Heart left ventricle (tissue), 16 donors: ENCODE results near the gene COMMD3. TPM values are rescaled to one million over a fixed set of nuclear protein-coding genes. Genes with fewer than 3 reads are reported as not detected.
A peak's percentile ranks its signal among the peaks of the same experiment; 100 is the strongest.

Source experiments
- ATAC-seq, 4 donors: fragments of 200-7000 bp; cut with Tn5 transposase; one replicate each; pipeline ENCODE4 v1.9.1; 2020 to 2022; ENCODE audit warnings: moderate library complexity in 4 of 4, mild to moderate bottlenecking in 3 of 4, moderate number of reproducible peaks in 1 of 4
- DNase-seq, 5 donors: peaks; one replicate each; pipeline ENCODE4 v3.0.0-alpha.2; 2020
- H3K27ac ChIP-seq, 12 donors: fragments of 200-600 bp; sonication (generic) in 4 of 12; one replicate each; pipeline versions ENCODE4 v1.5.0 to v1.8.0; 2016 to 2022; ENCODE audit warnings: mild to moderate bottlenecking in 2 of 12
- H3K27me3 ChIP-seq, 9 donors: fragments of 200-600 bp; sonication (generic) in 2 of 9; one replicate each; pipeline versions ENCODE4 v1.5.1 to v1.8.0; 2016 to 2022; ENCODE audit warnings: mild to moderate bottlenecking in 3 of 9
- H3K36me3 ChIP-seq, 9 donors: fragments of 200-600 bp; sonication (generic) in 2 of 9; one replicate each; pipeline versions ENCODE4 v1.5.0 to v1.8.0; 2018 to 2022; ENCODE audit warnings: mild to moderate bottlenecking in 2 of 9
- H3K4me1 ChIP-seq, 12 donors: fragments of 200-600 bp; sonication (generic) in 4 of 12; one replicate each; pipeline versions ENCODE4 v1.5.0 to v1.8.0; 2016 to 2022; ENCODE audit warnings: mild to moderate bottlenecking in 3 of 12
- H3K4me3 ChIP-seq, 12 donors: fragments of 200-600 bp; sonication (generic) in 4 of 12; one replicate each; pipeline versions ENCODE4 v1.5.0 to v1.8.0; 2017 to 2022; ENCODE audit warnings: mild to moderate bottlenecking in 9 of 12, moderate library complexity in 4 of 12
- H3K9me3 ChIP-seq, 12 donors: fragments of 200-600 bp; sonication (generic) in 4 of 12; one replicate each; pipeline versions ENCODE4 v1.5.0 to v1.8.0; 2016 to 2022; ENCODE audit warnings: mild to moderate bottlenecking in 1 of 12
- POLR2A ChIP-seq, 2 donors: fragments of 450-650 bp; IDR thresholded peaks; one replicate each; pipeline ENCODE4 v1.6.1; 2017; ENCODE audit warnings: antibody characterized with exemption in 2 of 2, mild to moderate bottlenecking in 2 of 2, moderate library complexity in 2 of 2
- WGBS, 4 donors: extraction: QIAGEN DNeasy Blood & Tissue Kit in 2 of 4; methylation state at CpG; one replicate each; pipeline versions ENCODE4 v1.1.5 to v1.1.7; 2013 to 2018; 5-methylcytosine and 5-hydroxymethylcytosine counted together
- intact Hi-C, 10 donors: fragments of 100-400 bp; cut with DNase I; formaldehyde crosslinking; loops; one replicate each; pipeline versions ENCODE4 v1.11.1 to v1.14.2; 2022
- polyA plus RNA-seq, 2 donors: library from polyadenylated mRNA; stranded (reverse); fragments of 200-250 nt; gene quantifications; one replicate each; pipeline ENCODE4 v1.2.3, GENCODE V29; 2013
- total RNA-seq, 9 donors: library from RNA; depleted of rRNA in 2 of 9; stranded (reverse); fragments of >200 nt in 2 of 9; fragmentation: NEBNext Ultra II Directional in 3 of 9; extraction: Animal tissue kit (Norgen Biotek cat#: 25700) in 3 of 9; gene quantifications; one replicate each; pipeline versions ENCODE4 v1.1.0 to v1.2.4, GENCODE V29; 2016 to 2023
- TF ChIP-seq, protein P1 (sequence below), 12 donors: fragments of 200-600 bp; sonication (generic) in 4 of 12; IDR thresholded peaks; one replicate each; pipeline versions ENCODE4 v1.5.0 to v1.8.0; 2018 to 2022; ENCODE audit warnings: antibody characterized with exemption in 12 of 12, mild to moderate bottlenecking in 5 of 12
- donor health status: ischemic (EF 13 %, LVEDD 7.1; RV severe dilation, severe dysfunction).
- donor health status: healthy with polysubstance abuse.
- donor health status: DM: no; HTN: yes; CAD: no.
- donor health status: DM: no; HTN: no; CAD: no.
- donor health status: ischemic (EF 25% LVEDD 6.9; RV normal size, moderate dysfunction).
- donor health status: ischemic (EF 25% LVEDD 5.7; RV mildly dilated, moderate dysfunction).
- donor health status: healthy.
- donor health status: DM: yes; HTN: yes; CAD: no.
- donor health status: ischemic (EF 35%, LVEDD 5.7; RV mildly dilated, moderate dysfunction).
- donor health status: nonischemic (EF 11% LVEDD 7.7; RV severe dilation, severe dysfunction).
- donor health status: DM: yes; HTN: yes; CAD: no.
- donor health status: PGD.
- donor health status: ischemic (EF 29% LVEDD 5.4; RV normal size, mild dysfunction).
- donor health status: nonischemic (EF 23%, LVEDD 6.1; RV moderate dilation, normal function).

COMMD3 gene
- total and polyA plus RNA-seq, 11 donors = 44.4 to 88.5 (median 74.1) TPM

DNA sequence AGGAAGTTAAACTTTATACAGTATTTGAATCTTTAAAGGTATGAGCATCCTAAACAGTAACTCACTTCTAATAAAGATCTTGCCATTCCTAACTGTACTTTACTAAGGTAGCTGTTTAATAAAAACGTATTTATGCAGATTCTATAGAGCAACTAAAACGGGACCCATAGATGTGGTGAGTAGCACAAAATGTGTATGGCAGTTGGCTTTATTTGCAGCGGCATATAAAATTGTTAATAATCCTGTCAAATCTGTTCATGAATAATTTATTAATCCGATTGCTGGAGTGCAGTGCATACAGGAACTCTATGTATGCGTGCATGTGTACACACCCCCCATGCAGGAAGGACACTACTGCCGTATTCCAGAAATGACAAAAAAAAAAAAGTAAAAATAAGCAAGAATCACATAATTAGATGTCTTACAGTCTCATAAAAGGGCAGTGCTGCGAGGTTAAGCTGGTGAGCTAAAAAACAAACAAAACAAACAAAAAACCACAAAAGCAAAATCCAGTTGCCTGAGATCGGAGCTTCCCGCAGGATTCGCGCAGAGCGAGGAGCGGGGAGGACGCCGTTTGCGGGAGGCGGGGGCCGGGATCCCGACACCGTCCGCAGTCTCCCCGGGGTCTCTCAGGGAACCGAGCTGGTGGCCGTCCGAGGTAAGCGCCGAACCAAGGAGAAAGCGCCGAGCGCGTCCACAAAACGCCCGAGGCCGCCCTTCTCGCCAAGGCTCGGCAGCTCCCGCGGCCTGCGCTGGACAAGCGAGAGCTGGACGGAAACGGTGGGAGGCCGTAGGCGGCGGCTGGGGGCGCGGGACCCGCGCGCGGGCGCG, 518 bp upstream of the COMMD3 start:
- no peaks in the 10 kb centered on the region for H3K36me3 ChIP-seq
- DNase-seq = no peak
- ATAC-seq = peak in 2 of 4 donors; percentile 2 to 7
- H3K27me3 ChIP-seq = no peaks in the 10 kb centered on the region
- intact Hi-C loops = loop anchor here (1.0 to 10.0 kb wide), 14 partner anchors 58 to 818 kb away; partner anchors contain the start of genes DNAJC1 (in 6 of the 10) and SKIDA1 (in 1 of the 10)
- 1 to 2% (median 1%) methylated on average over 34 to 53 of the region's 53 CpGs for WGBS, 4 donors
- no peaks in the 10 kb centered on the region for H3K9me3 ChIP-seq
- peak overlapping the region; percentile 66 to 85 (median 79) for H3K4me3 ChIP-seq
- TF ChIP-seq, protein P1, sequence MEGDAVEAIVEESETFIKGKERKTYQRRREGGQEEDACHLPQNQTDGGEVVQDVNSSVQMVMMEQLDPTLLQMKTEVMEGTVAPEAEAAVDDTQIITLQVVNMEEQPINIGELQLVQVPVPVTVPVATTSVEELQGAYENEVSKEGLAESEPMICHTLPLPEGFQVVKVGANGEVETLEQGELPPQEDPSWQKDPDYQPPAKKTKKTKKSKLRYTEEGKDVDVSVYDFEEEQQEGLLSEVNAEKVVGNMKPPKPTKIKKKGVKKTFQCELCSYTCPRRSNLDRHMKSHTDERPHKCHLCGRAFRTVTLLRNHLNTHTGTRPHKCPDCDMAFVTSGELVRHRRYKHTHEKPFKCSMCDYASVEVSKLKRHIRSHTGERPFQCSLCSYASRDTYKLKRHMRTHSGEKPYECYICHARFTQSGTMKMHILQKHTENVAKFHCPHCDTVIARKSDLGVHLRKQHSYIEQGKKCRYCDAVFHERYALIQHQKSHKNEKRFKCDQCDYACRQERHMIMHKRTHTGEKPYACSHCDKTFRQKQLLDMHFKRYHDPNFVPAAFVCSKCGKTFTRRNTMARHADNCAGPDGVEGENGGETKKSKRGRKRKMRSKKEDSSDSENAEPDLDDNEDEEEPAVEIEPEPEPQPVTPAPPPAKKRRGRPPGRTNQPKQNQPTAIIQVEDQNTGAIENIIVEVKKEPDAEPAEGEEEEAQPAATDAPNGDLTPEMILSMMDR (IDR thresholded peaks at IDR 0.05) = no peak
- no peak for TF ChIP-seq POLR2A (IDR thresholded peaks at IDR 0.05)
- peaks cover 0 to 42% (median 28%) of the 10 kb centered on the region in 12 donors for H3K4me1 ChIP-seq
- H3K27ac ChIP-seq = peak overlapping the region; percentile 71 to 98 (median 95)

- no peak for TF ChIP-seq POLR2A (IDR thresholded peaks at IDR 0.05)
- TF ChIP-seq, protein P1 (IDR thresholded peaks at IDR 0.05) = no peak
- Histone ChIP-seq H3K27me3 (peaks cover 0 to 1% (median 0%) of the 10 kb centered on the region in 9 donors), H3K27ac (peak overlapping the region; percentile 71 to 98 (median 95)), H3K4me3 (peak overlapping the region; percentile 66 to 85 (median 79)), H3K4me1 (peaks cover 0 to 42% (median 28%) of the 10 kb centered on the region in 12 donors), H3K36me3 (no peaks in the 10 kb centered on the region), H3K9me3 (no peaks in the 10 kb centered on the region)
- DNase-seq (no peak), ATAC-seq (peak in 2 of 4 donors; percentile 1 to 16)
- intact Hi-C loops = loop anchor here (2.0 to 10.0 kb wide), 13 partner anchors 60 to 820 kb away; partner anchors contain the start of genes DNAJC1 (in 6 of the 10) and SKIDA1 (in 1 of the 10)
- WGBS, 4 donors = 4 to 6% (median 5%) methylated on average over 9 of the region's 9 CpGs
Observed at GRCh38 chr10:22317076-22317370, 835 bp downstream of the COMMD3 start.

DNA sequence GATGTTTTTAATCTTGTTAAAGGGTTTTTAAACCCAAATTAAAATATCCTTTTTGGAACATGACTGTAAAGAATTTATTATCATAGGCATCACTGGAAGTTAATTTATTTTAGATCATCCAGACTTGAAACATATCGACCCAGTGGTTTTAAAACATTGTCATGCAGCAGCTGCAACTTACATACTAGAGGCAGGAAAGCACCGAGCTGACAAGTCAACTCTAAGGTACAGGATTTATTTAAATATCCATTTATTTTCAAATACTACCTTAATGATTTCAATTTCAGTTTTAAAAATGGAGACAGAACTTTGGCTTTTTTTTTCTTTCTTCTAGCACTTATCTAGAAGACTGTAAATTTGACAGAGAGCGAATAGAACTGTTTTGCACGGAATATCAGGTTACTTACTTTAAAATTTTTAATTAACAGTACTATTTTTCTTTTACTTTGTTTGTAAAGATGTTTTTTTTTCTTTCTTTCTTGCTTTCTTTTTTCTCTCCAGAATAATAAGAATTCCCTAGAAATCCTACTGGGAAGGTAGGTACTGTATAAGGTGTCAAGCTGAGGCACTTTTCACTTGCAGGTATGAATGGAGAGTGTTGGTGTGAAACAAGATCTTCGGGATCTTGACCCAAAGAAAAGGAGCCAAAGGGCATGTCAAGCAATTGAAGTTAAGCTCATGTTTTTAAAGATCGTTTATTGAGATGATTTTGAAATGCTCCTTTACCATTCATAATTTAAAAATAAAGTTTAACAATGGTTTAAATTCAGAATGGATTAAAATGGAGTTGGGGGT, 1.8 kb downstream of the COMMD3 start:
- no peak for ATAC-seq
- intact Hi-C loops = loop anchor here (2.0 to 10.0 kb wide), 13 partner anchors 61 to 821 kb away; partner anchors contain the start of genes DNAJC1 (in 6 of the 10) and SKIDA1 (in 1 of the 10)
- peak overlapping the region in 3 of 12 donors; percentile 92 to 96 (median 95) for H3K27ac ChIP-seq
- peak overlapping the region in 5 of 12 donors; percentile 77 to 85 (median 82) for H3K4me3 ChIP-seq
- WGBS, 4 donors = 82 to 87% (median 84%) methylated on average over 6 of the region's 6 CpGs
- H3K4me1 ChIP-seq = peaks cover 0 to 48% (median 34%) of the 10 kb centered on the region in 12 donors
- peaks cover 0 to 10% (median 0%) of the 10 kb centered on the region in 9 donors for H3K27me3 ChIP-seq
- no peaks in the 10 kb centered on the region for H3K9me3 ChIP-seq
- TF ChIP-seq, protein P1 (IDR thresholded peaks at IDR 0.05) = no peak
- no peak for TF ChIP-seq POLR2A (IDR thresholded peaks at IDR 0.05)
- no peak for DNase-seq
- H3K36me3 ChIP-seq = no peaks in the 10 kb centered on the region
